ENCODE measurements around the gene SLC35F2. TPM values are rescaled to one million over a fixed set of nuclear protein-coding genes. Genes with fewer than 3 reads are reported as not detected.

Gene SLC35F2
- polyA plus RNA-seq, 2 of the 4 experiments (the other 2 are of a cell fraction), result 27.0 to 32.8 TPM

- Histone ChIP-seq H3K4me3 (no peak overlapping the region), H3K9me3 (no peaks in the 10 kb centered on the region), H3K4me2 (no peak overlapping the region), H3K4me1 (peaks cover 23% of the 10 kb centered on the region), H3K27ac (no peak overlapping the region)
- TF ChIP-seq CBX2 (IDR thresholded peaks at IDR 0.05; ENCODE audit: borderline replicate concordance, low read depth) (no peak), TP53 (CRISPR knock-in tag; IDR thresholded peaks at IDR 0.05) (no peak), ESRRA (IDR thresholded peaks at IDR 0.05; ENCODE audit: borderline replicate concordance, low read length) (no peak), NR3C1 (IDR thresholded peaks at IDR 0.05) (no peak), CHD4 (IDR thresholded peaks at IDR 0.05; ENCODE audit: borderline replicate concordance) (no peak), ZC3H11A (IDR thresholded peaks at IDR 0.05) (no peak), TFCP2L1 (CRISPR knock-in tag; IDR thresholded peaks at IDR 0.05) (no peak), ATOH8 (CRISPR knock-in tag; IDR thresholded peaks at IDR 0.05; ENCODE audit: low read depth) (no peak), PHF8 (IDR thresholded peaks at IDR 0.05; ENCODE audit: borderline replicate concordance, low read depth) (no peak), BCL3 (IDR thresholded peaks at IDR 0.05) (no peak), MAZ (IDR thresholded peaks at IDR 0.05; ENCODE audit: borderline replicate concordance, low read depth, low read length) (no peak), EP300 (IDR thresholded peaks at IDR 0.05) (no peak), HOXB13 (CRISPR knock-in tag; IDR thresholded peaks at IDR 0.05; ENCODE audit: low read depth) (no peak), E2F6 (IDR thresholded peaks at IDR 0.05; ENCODE audit: borderline replicate concordance, low read depth) (no peak), ZSCAN20 (CRISPR knock-in tag; IDR thresholded peaks at IDR 0.05) (no peak), MAX (IDR thresholded peaks at IDR 0.05) (no peak)
- ChIA-PET POLR2A (no interaction called here), CTCF (no interaction called here)
- ATAC-seq (no peak), DNase-seq (ENCODE audit: low read depth in 1 of 2, low spot score in 1 of 2) (no peak), FAIRE-seq (no peak)
- WGBS (ENCODE audit: missing lambda C conversion rate), result 79% methylated on average over 3 of the region's 3 CpGs
These were observed 31.5 kb downstream of the SLC35F2 start for GRCh38 chr11:107827041-107827440.

GRCh38 chr11:107825875-107826274 lies 32.7 kb downstream of the SLC35F2 start:
- H3K4me2 ChIP-seq, result no peak overlapping the region
- ChIA-PET CTCF (interaction anchor here (0.7 kb wide), 1 partner anchor 118 kb away, joined by 3 read pairs; no protein-coding TSS in a partner anchor), POLR2A (no interaction called here)
- no peak for ATAC-seq
- 100% methylated on average over 2 of the region's 2 CpGs for WGBS (ENCODE audit: missing lambda C conversion rate)
- FAIRE-seq, result no peak
- H3K27ac ChIP-seq, result no peak overlapping the region
- no peak for DNase-seq (ENCODE audit: low read depth in 1 of 2, low spot score in 1 of 2)
- H3K4me3 ChIP-seq, result no peak overlapping the region
- peak; percentile 15 for TF ChIP-seq MAFK (IDR thresholded peaks at IDR 0.05; ENCODE audit: partially characterized antibody)
- TF ChIP-seq BHLHE40 (IDR thresholded peaks at IDR 0.05; ENCODE audit: low read depth, low read length), result no peak
- peaks cover 17% of the 10 kb centered on the region for H3K4me1 ChIP-seq
- H3K9me3 ChIP-seq, result no peaks in the 10 kb centered on the region

GRCh38 chr11:107824668-107825369 lies 33.8 kb downstream of the SLC35F2 start:
- no peak overlapping the region for H3K27ac ChIP-seq
- H3K4me3 ChIP-seq, result no peak overlapping the region
- ATAC-seq (no peak), FAIRE-seq (no peak), DNase-seq (ENCODE audit: low read depth in 1 of 2, low spot score in 1 of 2) (no peak)
- no peak overlapping the region for H3K4me2 ChIP-seq
- ChIA-PET CTCF (no interaction called here), POLR2A (no interaction called here)
- H3K4me1 ChIP-seq, result peaks cover 11% of the 10 kb centered on the region; the same call in 1 of the 3 replicates
- H3K9me3 ChIP-seq, result no peaks in the 10 kb centered on the region
- 81% methylated on average over 5 of the region's 5 CpGs for WGBS (ENCODE audit: missing lambda C conversion rate)
- TF ChIP-seq ATOH8 (CRISPR knock-in tag; IDR thresholded peaks at IDR 0.05; ENCODE audit: low read depth) (no peak), PBX3 (IDR thresholded peaks at IDR 0.05) (no peak), MYC (IDR thresholded peaks at IDR 0.05; ENCODE audit: borderline replicate concordance, low read length) (no peak), TP53 (CRISPR knock-in tag; IDR thresholded peaks at IDR 0.05) (no peak), RNF2 (IDR thresholded peaks at IDR 0.05; ENCODE audit: borderline replicate concordance, low read depth) (no peak), HOXB13 (CRISPR knock-in tag; IDR thresholded peaks at IDR 0.05; ENCODE audit: low read depth) (no peak), TFCP2L1 (CRISPR knock-in tag; IDR thresholded peaks at IDR 0.05) (no peak), MAZ (IDR thresholded peaks at IDR 0.05; ENCODE audit: borderline replicate concordance, low read depth, low read length) (no peak), ESRRA (IDR thresholded peaks at IDR 0.05; ENCODE audit: borderline replicate concordance, low read length) (no peak), SMC3 (IDR thresholded peaks at IDR 0.05) (no peak), JUN (IDR thresholded peaks at IDR 0.05) (no peak), HMGXB4 (CRISPR knock-in tag; IDR thresholded peaks at IDR 0.05; ENCODE audit: borderline replicate concordance) (no peak), ZFP36 (IDR thresholded peaks at IDR 0.05; ENCODE audit: borderline replicate concordance, partially characterized antibody) (no peak), RARB (CRISPR knock-in tag; IDR thresholded peaks at IDR 0.05) (no peak)

Measured in A549 (cell line).